GM12872 (cell line): ENCODE data around the gene ART5.

Experiments used
- CTCF ChIP-seq: IDR thresholded peaks from 3 replicates; pipeline ENCODE4 v1.5.1; 2011; ENCODE audit warnings: low read depth, mild to moderate bottlenecking, low read length, moderate library complexity; ENCODE audit not compliant: insufficient read depth

ART5 gene

GRCh38 chr11:3635641-3636375 lies 6.0 kb downstream of the ART5 start:
- no peak for TF ChIP-seq CTCF

- no peak for TF ChIP-seq CTCF
Observed at GRCh38 chr11:3632070-3632660, 9.6 kb downstream of the ART5 start.

GRCh38 chr11:3631331-3631730 lies 10.5 kb downstream of the ART5 start:
- no peak for TF ChIP-seq CTCF

- no peak for TF ChIP-seq CTCF
Observed at GRCh38 chr11:3627291-3627690, 14.5 kb downstream of the ART5 start.

GRCh38 chr11:3626250-3626960 lies 15.4 kb downstream of the ART5 start:
- peak; percentile 37 for TF ChIP-seq CTCF

GRCh38 chr11:3623767-3624458 lies 17.9 kb downstream of the ART5 start:
- no peak for TF ChIP-seq CTCF

GRCh38 chr11:3623121-3623520 lies 18.7 kb downstream of the ART5 start:
- no peak for TF ChIP-seq CTCF
